VCaP (cell line): ENCODE data around the gene USP9X.
"Not testable (repeated sequence)": the region's sequence is repeated elsewhere in the genome, so short reads cannot be mapped to it uniquely, and the experiment has no call there.

ENCODE experiments used
- H3K27ac ChIP-seq: fragments of 450-650 bp; 2 replicates; pipeline ENCODE4 v1.5.1; 2017
- TF ChIP-seq, protein P1 (sequence below): fragments of 450-650 bp; conservative IDR thresholded peaks from 2 replicates; pipeline ENCODE4 v1.5.1; 2017; ENCODE audit warnings: mild to moderate bottlenecking, moderate library complexity

Gene USP9X

DNA sequence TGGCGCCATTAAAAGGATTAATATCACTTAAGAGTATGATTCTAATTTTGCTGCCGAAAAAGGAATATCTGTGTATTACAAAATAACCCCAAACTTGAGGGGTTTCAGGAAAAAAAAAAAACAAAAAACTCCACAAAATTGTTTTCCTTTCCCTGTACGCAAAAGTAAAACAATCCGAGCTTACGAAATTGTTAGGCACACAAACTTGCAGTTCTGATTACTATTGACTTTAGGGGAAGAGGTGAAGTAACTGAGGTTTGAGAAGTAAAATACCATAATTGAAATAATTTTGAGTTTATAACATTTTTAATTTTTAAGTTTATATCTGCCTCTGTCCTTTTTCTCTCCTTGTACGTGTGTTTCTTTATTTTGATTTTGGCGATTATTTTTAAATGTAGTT lies 64.8 kb downstream of the USP9X start:
- H3K27ac ChIP-seq = no peak overlapping the region
- TF ChIP-seq, protein P1, sequence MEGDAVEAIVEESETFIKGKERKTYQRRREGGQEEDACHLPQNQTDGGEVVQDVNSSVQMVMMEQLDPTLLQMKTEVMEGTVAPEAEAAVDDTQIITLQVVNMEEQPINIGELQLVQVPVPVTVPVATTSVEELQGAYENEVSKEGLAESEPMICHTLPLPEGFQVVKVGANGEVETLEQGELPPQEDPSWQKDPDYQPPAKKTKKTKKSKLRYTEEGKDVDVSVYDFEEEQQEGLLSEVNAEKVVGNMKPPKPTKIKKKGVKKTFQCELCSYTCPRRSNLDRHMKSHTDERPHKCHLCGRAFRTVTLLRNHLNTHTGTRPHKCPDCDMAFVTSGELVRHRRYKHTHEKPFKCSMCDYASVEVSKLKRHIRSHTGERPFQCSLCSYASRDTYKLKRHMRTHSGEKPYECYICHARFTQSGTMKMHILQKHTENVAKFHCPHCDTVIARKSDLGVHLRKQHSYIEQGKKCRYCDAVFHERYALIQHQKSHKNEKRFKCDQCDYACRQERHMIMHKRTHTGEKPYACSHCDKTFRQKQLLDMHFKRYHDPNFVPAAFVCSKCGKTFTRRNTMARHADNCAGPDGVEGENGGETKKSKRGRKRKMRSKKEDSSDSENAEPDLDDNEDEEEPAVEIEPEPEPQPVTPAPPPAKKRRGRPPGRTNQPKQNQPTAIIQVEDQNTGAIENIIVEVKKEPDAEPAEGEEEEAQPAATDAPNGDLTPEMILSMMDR = no peak

GRCh38 chrX:41151726-41152125 lies 66.5 kb downstream of the USP9X start:
- H3K27ac ChIP-seq = not testable (repeated sequence)

GRCh38 chrX:41152221-41152620 lies 67.0 kb downstream of the USP9X start:
- H3K27ac ChIP-seq = no peak overlapping the region
- TF ChIP-seq, protein P1 = no peak

DNA sequence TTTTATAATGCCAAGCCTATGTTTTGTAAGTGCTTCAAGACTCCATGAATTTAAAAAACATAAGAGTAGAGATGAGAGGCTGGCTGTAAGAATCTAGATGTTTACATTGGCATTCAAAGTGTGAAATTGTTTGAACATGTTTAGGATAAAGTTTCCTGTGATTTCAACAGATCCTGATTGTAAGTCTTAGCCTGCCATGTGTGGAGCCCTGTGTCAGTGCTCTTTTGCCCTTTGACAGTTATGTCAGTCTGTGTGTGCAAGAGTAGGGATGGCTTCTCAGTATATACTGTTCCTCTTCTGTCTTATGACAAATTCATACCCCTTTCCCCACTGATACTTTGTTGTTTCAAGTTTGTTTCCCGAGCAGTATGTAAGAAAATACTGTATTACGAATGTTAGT lies 68.2 kb downstream of the USP9X start:
- TF ChIP-seq, protein P1 = no peak
- H3K27ac ChIP-seq = peak overlapping the region; percentile 27; the same call in 1 of the 2 replicates

DNA sequence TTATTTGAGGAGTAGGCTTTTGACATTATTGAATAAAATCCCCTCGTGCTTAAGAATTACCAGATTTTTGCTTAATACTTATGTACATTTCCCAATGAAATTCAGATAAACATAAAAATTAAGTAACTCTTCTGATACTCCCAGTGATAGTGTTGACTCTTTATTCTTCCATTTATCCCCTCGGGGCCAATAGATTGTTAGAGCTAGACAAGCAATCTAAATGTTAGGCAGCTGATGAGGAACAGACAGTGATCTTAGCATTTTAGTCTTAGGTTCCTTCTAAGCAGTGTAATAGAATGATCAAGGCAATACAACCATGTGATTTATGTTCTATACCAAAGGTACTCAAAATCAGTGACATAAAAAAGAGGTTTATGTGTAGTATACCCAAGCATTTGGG lies 68.7 kb downstream of the USP9X start:
- TF ChIP-seq, protein P1 = no peak
- no peak overlapping the region for H3K27ac ChIP-seq

DNA sequence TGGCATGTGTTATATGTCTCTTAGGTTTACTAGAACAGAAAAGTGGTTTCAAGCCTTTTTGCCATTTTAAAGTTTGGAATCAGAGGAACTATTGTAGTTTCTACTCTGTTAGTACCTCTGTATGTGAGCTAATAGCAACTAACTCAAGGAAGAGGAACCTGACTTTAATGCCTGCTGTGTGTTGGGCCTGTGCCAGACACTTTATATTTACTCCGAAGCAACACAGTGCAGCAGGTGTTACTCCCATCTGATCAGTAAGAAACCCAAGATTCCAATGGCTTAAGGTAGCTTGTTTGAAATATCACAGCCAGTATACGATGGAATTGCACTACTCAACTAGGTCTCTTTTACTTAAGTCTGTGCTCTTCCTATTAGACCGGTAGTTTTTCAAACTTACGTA lies 79.2 kb downstream of the USP9X start:
- TF ChIP-seq, protein P1 = no peak
- H3K27ac ChIP-seq = no peak overlapping the region

- no peak overlapping the region for H3K27ac ChIP-seq
- TF ChIP-seq, protein P1 = no peak
These were observed 82.6 kb downstream of the USP9X start for GRCh38 chrX:41167888-41168287.

DNA sequence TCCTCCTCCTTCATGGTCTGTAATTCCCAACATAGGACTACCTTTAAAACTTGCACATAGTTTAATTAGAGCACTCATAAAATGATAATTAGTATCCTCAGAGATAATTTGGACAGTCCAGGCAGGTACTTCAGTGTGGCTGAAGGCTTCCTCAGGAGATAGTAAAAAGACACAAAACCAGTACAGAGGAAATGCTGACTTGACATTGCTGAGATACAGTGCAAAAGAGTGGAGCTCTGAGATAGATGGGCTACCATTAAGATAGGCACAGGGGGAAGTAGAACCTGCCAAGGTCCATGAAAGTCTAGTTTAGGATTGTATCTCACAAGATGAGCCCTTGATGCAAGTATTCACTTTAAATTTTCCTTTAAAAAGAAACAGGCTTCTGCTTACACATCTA lies 91.0 kb downstream of the USP9X start:
- TF ChIP-seq, protein P1 = no peak
- no peak overlapping the region for H3K27ac ChIP-seq
